SK-N-SH (cell line): ENCODE measurements around the gene LILRA6. TPM values are rescaled to one million over a fixed set of nuclear protein-coding genes. Genes with fewer than 3 reads are reported as not detected.
A peak's percentile ranks its signal among the peaks of the same experiment; 100 is the strongest.

ENCODE experiments used
- CTCF ChIA-PET: fragments of 300-600, 350-600 bp; formaldehyde crosslinking; extraction: SDS; loops from one replicate; lab custom pipeline; 2021; lab: Yijun Ruan, JAX
- POLR2A ChIA-PET: fragments of 350-600 bp; sonication (Branson Sonifier 250); formaldehyde crosslinking; extraction: SDS; loops from one replicate; lab custom pipeline; 2020; ENCODE audit warnings: antibody characterized with exemption, inconsistent platforms; lab: Yijun Ruan, JAX
- DNase-seq: peaks from one replicate; pipeline ENCODE4 v3.0.0; 2012
- H2AFZ ChIP-seq: fragments of 200-600 bp; sonication (generic); 2 replicates; pipeline ENCODE4 v1.8.1; 2016; ENCODE audit warnings: antibody characterized with exemption, mild to moderate bottlenecking, low read depth
- H3F3A ChIP-seq: fragments of 200-600 bp; sonication (generic); replicated peaks from 2 replicates; pipeline ENCODE3; 2016; ENCODE audit warnings: antibody characterized with exemption, mild to moderate bottlenecking; ENCODE audit not compliant: insufficient read depth
- H3K27ac ChIP-seq, 2 experiments: fragments of 200-500 bp in 1 of 2; fragments of 200-600 bp in 1 of 2; sonication (Bioruptor generic) in 1 of 2; sonication (generic), shearing (Covaris generic) in 1 of 2; 2 replicates each; pipeline versions ENCODE4 v1.5.1 to v1.6.1; 2014 to 2016; ENCODE audit warnings: low read depth in 2 of 2, inconsistent platforms in 1 of 2, low read length in 1 of 2, mild to moderate bottlenecking in 1 of 2, mixed read lengths in 1 of 2
- H3K27me3 ChIP-seq: fragments of 200-600 bp; sonication (generic), shearing (Covaris generic); 2 replicates; pipeline ENCODE4 v1.6.1; 2016; ENCODE audit warnings: mixed run types; ENCODE audit not compliant: insufficient read depth
- H3K36me3 ChIP-seq, 2 experiments: fragments of 200-500 bp in 1 of 2; fragments of 200-600 bp in 1 of 2; sonication (Bioruptor generic) in 1 of 2; sonication (generic) in 1 of 2; replicated peaks in 1 of 2; 2 replicates each; pipeline versions ENCODE3 to v1.5.1; 2014 to 2016; ENCODE audit warnings: low read length in 1 of 2, mild to moderate bottlenecking in 1 of 2; ENCODE audit not compliant: insufficient read depth in 2 of 2, control insufficient read depth in 1 of 2
- H3K4me1 ChIP-seq, 2 experiments: fragments of 200-500 bp in 1 of 2; fragments of 200-600 bp in 1 of 2; sonication (Bioruptor generic) in 1 of 2; sonication (generic), shearing (Covaris generic) in 1 of 2; 2 replicates each; pipeline versions ENCODE4 v1.5.1 to v1.6.1; 2014 to 2016; ENCODE audit warnings: low read depth in 1 of 2, low read length in 1 of 2, mixed run types in 1 of 2; ENCODE audit not compliant: insufficient read depth in 2 of 2, control insufficient read depth in 1 of 2
- H3K4me2 ChIP-seq: fragments of 200-600 bp; sonication (generic), shearing (Covaris generic); 2 replicates; pipeline ENCODE4 v1.6.1; 2017; ENCODE audit warnings: mixed run types
- H3K4me3 ChIP-seq, 2 experiments: fragments of 200-500 bp in 1 of 2; fragments of 200-600 bp in 1 of 2; sonication (Bioruptor generic) in 1 of 2; sonication (generic), shearing (Covaris generic) in 1 of 2; 2 replicates each; pipeline versions ENCODE4 v1.5.1 to v1.8.1; 2014 to 2016; ENCODE audit warnings: low read depth in 2 of 2, inconsistent platforms in 1 of 2, low read length in 1 of 2, mild to moderate bottlenecking in 1 of 2, mixed read lengths in 1 of 2, moderate library complexity in 1 of 2
- H3K79me2 ChIP-seq: fragments of 200-600 bp; sonication (generic); 2 replicates; pipeline ENCODE4 v1.8.1; 2017; ENCODE audit warnings: mild to moderate bottlenecking; ENCODE audit not compliant: insufficient read depth
- H3K9ac ChIP-seq: fragments of 200-600 bp; sonication (generic); 2 replicates; pipeline ENCODE4 v1.6.1; 2017; ENCODE audit warnings: mixed run types
- H3K9me2 ChIP-seq: fragments of 200-600 bp; sonication (generic); 2 replicates; pipeline ENCODE4 v1.6.1; 2017; ENCODE audit warnings: mixed run types
- H3K9me3 ChIP-seq: fragments of 200-600 bp; sonication (generic); 2 replicates; pipeline ENCODE4 v1.6.1; 2017; ENCODE audit warnings: mixed run types, mild to moderate bottlenecking, moderate library complexity
- H4K20me1 ChIP-seq: fragments of 200-600 bp; sonication (generic); 2 replicates; pipeline ENCODE4 v1.6.1; 2017; ENCODE audit warnings: mild to moderate bottlenecking, mixed run types; ENCODE audit not compliant: insufficient read depth
- EP300 ChIP-seq, 2 experiments: IDR thresholded peaks; 2 replicates each; pipeline versions ENCODE4 v1.4.0 to v1.6.1; 2012; ENCODE audit warnings: borderline replicate concordance in 1 of 2, low read depth in 1 of 2, low read length in 1 of 2
- EZH2phosphoT487 ChIP-seq: fragments of 200-600 bp; sonication (generic); IDR thresholded peaks from 2 replicates; pipeline ENCODE4 v1.6.1; 2017; ENCODE audit warnings: low read depth, mixed run types, mild to moderate bottlenecking, antibody characterized with exemption, moderate library complexity, borderline replicate concordance
- FOXJ3 ChIP-seq: sonication (generic); formaldehyde crosslinking; IDR thresholded peaks from 2 replicates; pipeline ENCODE4 v1.5.1; 2020; ENCODE audit warnings: mild to moderate bottlenecking, missing genetic modification reagents
- GATA2 ChIP-seq: sonication (generic); formaldehyde crosslinking; IDR thresholded peaks from 2 replicates; pipeline ENCODE4 v1.5.0; 2020; ENCODE audit warnings: mild to moderate bottlenecking, missing genetic modification reagents
- JUND ChIP-seq: IDR thresholded peaks from 2 replicates; pipeline ENCODE4 v1.4.0; 2012
- MAX ChIP-seq: IDR thresholded peaks from 2 replicates; pipeline ENCODE4 v1.4.0; 2012; ENCODE audit warnings: low read depth
- MEF2A ChIP-seq: IDR thresholded peaks from 2 replicates; pipeline ENCODE4 v1.4.0; 2012; ENCODE audit warnings: low read depth, borderline replicate concordance
- MXI1 ChIP-seq: IDR thresholded peaks from 2 replicates; pipeline ENCODE4 v1.6.1; 2012; ENCODE audit warnings: mild to moderate bottlenecking, low read depth, low read length, improper control_type of control experiment
- NFIC ChIP-seq: IDR thresholded peaks from 2 replicates; pipeline ENCODE4 v1.4.0; 2012; ENCODE audit warnings: borderline replicate concordance
- NRF1 ChIP-seq: IDR thresholded peaks from 2 replicates; pipeline ENCODE4 v1.6.1; 2012; ENCODE audit warnings: low read depth, mild to moderate bottlenecking, low read length
- PBX3 ChIP-seq: IDR thresholded peaks from 2 replicates; pipeline ENCODE4; 2012
- RAD21 ChIP-seq: IDR thresholded peaks from 2 replicates; pipeline ENCODE4 v1.6.1; 2012; ENCODE audit warnings: mild to moderate bottlenecking, low read length
- RCOR1 ChIP-seq: fragments of 150-350 bp; IDR thresholded peaks from 2 replicates; pipeline ENCODE4 v1.6.1; 2017; ENCODE audit warnings: antibody characterized with exemption, low read length
- REST ChIP-seq: IDR thresholded peaks from 2 replicates; pipeline ENCODE4 v1.6.1; 2012; ENCODE audit warnings: mild to moderate bottlenecking, low read depth, low read length, moderate library complexity
- RFX5 ChIP-seq: IDR thresholded peaks from 2 replicates; pipeline ENCODE4 v1.6.1; 2012; ENCODE audit warnings: mild to moderate bottlenecking, improper control_type of control experiment, low read length
- RXRA ChIP-seq: IDR thresholded peaks from 2 replicates; pipeline ENCODE4 v1.4.0; 2012; ENCODE audit warnings: low read depth, mild to moderate bottlenecking, borderline replicate concordance
- SIN3A ChIP-seq: IDR thresholded peaks from 2 replicates; pipeline ENCODE4 v1.6.1; 2012; ENCODE audit warnings: low read depth, mild to moderate bottlenecking, low read length, moderate library complexity, borderline replicate concordance
- TCF12 ChIP-seq: IDR thresholded peaks from 2 replicates; pipeline ENCODE4 v1.4.0; 2012
- TEAD4 ChIP-seq: IDR thresholded peaks from 2 replicates; pipeline ENCODE4 v1.4.0; 2012; ENCODE audit warnings: mild to moderate bottlenecking, borderline replicate concordance; ENCODE audit not compliant: insufficient read depth
- USF1 ChIP-seq: IDR thresholded peaks from 2 replicates; pipeline ENCODE4 v1.4.0; 2012; ENCODE audit warnings: low read depth, borderline replicate concordance
- YY1 ChIP-seq: IDR thresholded peaks from 2 replicates; pipeline ENCODE4 v1.4.0; 2012; ENCODE audit warnings: low read depth, mild to moderate bottlenecking
- WGBS: methylation state at CpG from one replicate; pipeline ENCODE4 v1.1.6; 2017; ENCODE audit warnings: low lambda C conversion rate; 5-methylcytosine and 5-hydroxymethylcytosine counted together
- polyA plus RNA-seq, 3 experiments: library from polyadenylated mRNA; depleted of rRNA; stranded (reverse); fragments of >200 nt; gene quantifications; 2 replicates each; pipeline ENCODE4 v1.2.3, GENCODE V29; 2012
- TF ChIP-seq, protein P1 (sequence below): fragments of 150-350 bp; IDR thresholded peaks from 2 replicates; pipeline ENCODE4 v1.6.1; 2017; ENCODE audit warnings: antibody characterized with exemption, low read length, low read depth, borderline replicate concordance
- TF ChIP-seq, protein P2 (sequence below): fragments of 200-600 bp; sonication (generic); IDR thresholded peaks from 2 replicates; pipeline ENCODE4 v1.6.1; 2017; ENCODE audit warnings: antibody characterized with exemption, mild to moderate bottlenecking, moderate library complexity

LILRA6 gene
- polyA plus RNA-seq, 1 of the 3 experiments (the other 2 are of a cell fraction), result not detected

- ChIA-PET CTCF (interaction anchor here (0.9 to 1.7 kb wide), 6 partner anchors 9 to 78 kb away, joined by 4 to 7 read pairs (median 5); no protein-coding TSS in a partner anchor), POLR2A (interaction anchor here (0.6 to 4.1 kb wide), 3 partner anchors 12 to 19 kb away, joined by 3 to 50 read pairs (median 4); partner anchors contain the start of gene RPS9)
- WGBS, result 6% methylated on average over 7 of the region's 12 CpGs
- Histone ChIP-seq H3K4me3 (peak overlapping the region; percentile 84 to 100), H3K36me3 (peaks cover 17 to 21% of the 10 kb centered on the region in 2 experiments), H3K9ac (peak overlapping the region; percentile 92), H3K27me3 (no peaks in the 10 kb centered on the region), H3K4me2 (peak overlapping the region; percentile 90), H3F3A (peaks cover 7% of the 10 kb centered on the region), H3K4me1 (peaks cover 0 to 15% of the 10 kb centered on the region in 2 experiments; a peak in 1 of 4 replicates), H3K27ac (peak overlapping the region; percentile 94 to 97), H4K20me1 (no peaks in the 10 kb centered on the region), H3K79me2 (peaks cover 69% of the 10 kb centered on the region), H3K9me3 (no peaks in the 10 kb centered on the region), H3K9me2 (no peaks in the 10 kb centered on the region), H2AFZ (no peak overlapping the region)
- DNase-seq, result no peak
- TF ChIP-seq NRF1 (no peak), EP300 (IDR thresholded peaks at IDR 0.05; ENCODE audit: borderline replicate concordance in 1 of 2, low read depth in 1 of 2, low read length in 1 of 2) (peak in 1 of 2 experiments; percentile 57; a peak in 1 of 4 replicates), RFX5 (no peak), MEF2A (no peak), SIN3A (no peak), GATA2 (CRISPR knock-in tag) (no peak), NFIC (no peak), USF1 (no peak), JUND (peak; percentile 76; the same call in 1 of the 2 replicates), RXRA (no peak), TEAD4 (no peak), RCOR1 (no peak), EZH2phosphoT487 (no peak), MXI1 (no peak), REST (no peak), YY1 (no peak), RAD21 (no peak), TCF12 (peak; percentile 59), PBX3 (no peak), FOXJ3 (CRISPR knock-in tag) (no peak), MAX (peak; percentile 74)
- TF ChIP-seq, protein P1, sequence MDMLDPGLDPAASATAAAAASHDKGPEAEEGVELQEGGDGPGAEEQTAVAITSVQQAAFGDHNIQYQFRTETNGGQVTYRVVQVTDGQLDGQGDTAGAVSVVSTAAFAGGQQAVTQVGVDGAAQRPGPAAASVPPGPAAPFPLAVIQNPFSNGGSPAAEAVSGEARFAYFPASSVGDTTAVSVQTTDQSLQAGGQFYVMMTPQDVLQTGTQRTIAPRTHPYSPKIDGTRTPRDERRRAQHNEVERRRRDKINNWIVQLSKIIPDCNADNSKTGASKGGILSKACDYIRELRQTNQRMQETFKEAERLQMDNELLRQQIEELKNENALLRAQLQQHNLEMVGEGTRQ, result no peak
- TF ChIP-seq, protein P2, sequence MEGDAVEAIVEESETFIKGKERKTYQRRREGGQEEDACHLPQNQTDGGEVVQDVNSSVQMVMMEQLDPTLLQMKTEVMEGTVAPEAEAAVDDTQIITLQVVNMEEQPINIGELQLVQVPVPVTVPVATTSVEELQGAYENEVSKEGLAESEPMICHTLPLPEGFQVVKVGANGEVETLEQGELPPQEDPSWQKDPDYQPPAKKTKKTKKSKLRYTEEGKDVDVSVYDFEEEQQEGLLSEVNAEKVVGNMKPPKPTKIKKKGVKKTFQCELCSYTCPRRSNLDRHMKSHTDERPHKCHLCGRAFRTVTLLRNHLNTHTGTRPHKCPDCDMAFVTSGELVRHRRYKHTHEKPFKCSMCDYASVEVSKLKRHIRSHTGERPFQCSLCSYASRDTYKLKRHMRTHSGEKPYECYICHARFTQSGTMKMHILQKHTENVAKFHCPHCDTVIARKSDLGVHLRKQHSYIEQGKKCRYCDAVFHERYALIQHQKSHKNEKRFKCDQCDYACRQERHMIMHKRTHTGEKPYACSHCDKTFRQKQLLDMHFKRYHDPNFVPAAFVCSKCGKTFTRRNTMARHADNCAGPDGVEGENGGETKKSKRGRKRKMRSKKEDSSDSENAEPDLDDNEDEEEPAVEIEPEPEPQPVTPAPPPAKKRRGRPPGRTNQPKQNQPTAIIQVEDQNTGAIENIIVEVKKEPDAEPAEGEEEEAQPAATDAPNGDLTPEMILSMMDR, result no peak
Measured at GRCh38 chr19:54188215-54188871, 54.2 kb downstream of the LILRA6 start.
